Posterior cingulate gyrus (tissue), 11 donors: ENCODE results near the gene THAP5.
"Not testable (repeated sequence)": the region's sequence is repeated elsewhere in the genome, so short reads cannot be mapped to it uniquely, and the experiment has no call there.

Source experiments
- DNase-seq, 10 donors: peaks; one replicate each; pipeline versions ENCODE4 v3.0.0 to v3.0.0-alpha.2; 2020 to 2021; ENCODE audit warnings: mixed read lengths in 3 of 10
- intact Hi-C: fragments of 100-400 bp; cut with DNase I; formaldehyde crosslinking; loops from one replicate; pipeline ENCODE4 v1.15.1; 2023

The THAP5 gene

DNA sequence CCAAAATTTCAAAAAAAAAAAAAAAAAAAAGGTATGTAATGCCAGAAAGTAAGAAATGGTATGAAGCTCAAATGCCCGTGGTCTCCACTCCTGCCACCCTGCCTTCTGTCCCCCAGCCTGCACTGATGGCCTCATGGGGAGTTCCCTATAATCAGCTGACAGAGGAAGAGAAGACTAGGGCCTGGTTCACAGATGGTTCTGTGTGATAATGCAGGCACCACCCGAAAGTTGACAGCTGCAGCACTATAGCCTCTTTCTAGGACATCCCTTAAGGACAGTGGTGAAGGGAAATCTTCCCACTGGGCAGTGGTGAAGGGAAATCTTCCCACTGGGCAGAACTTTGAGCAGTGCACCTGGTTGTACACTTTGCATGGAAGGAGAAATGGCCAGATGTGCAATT lies 31.3 kb downstream of the THAP5 start:
- DNase-seq = not testable (repeated sequence)

DNA sequence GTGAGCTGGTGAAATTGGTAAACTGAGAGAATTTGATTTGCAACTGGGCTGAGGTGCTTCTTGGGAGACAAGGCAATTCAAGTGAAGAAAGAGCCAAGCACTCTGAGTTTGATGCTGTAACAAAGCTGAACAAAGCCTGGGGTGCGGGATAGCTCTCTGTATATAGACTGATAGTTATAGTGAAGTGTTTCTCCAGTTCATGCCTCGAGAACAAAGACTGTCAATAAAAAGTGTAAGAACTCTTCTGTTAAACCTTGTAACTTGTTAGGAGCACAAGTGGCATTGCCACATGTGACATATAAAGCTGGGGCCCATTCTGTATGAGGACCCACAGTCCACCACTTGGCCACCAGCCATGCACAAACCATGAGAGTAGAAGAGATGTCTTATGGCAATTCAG lies 32.3 kb downstream of the THAP5 start:
- DNase-seq = no peak
- intact Hi-C loops = no loop called here

More for the DNA sequence above, 31.3 kb downstream of the THAP5 start:
- intact Hi-C loops = not testable (repeated sequence)

DNA sequence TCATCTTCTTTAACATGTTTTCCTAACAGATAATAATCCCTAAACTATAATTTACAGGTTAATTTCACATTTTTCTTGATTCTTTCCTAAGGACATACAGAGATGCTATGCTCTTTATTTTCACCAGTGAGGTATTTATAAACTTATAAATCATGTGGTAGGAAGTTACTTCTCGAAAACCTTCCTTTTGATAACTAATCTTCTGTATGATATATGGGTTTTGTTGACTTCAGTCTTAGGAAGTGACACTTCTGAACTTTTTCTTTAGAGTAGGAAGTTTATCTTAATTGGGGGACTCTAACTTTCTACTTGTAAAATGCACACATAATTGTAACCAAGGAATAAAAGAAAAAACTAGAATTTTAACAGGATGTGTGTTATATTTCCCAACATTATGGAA lies 33.8 kb downstream of the THAP5 start:
- intact Hi-C loops = no loop called here

DNA sequence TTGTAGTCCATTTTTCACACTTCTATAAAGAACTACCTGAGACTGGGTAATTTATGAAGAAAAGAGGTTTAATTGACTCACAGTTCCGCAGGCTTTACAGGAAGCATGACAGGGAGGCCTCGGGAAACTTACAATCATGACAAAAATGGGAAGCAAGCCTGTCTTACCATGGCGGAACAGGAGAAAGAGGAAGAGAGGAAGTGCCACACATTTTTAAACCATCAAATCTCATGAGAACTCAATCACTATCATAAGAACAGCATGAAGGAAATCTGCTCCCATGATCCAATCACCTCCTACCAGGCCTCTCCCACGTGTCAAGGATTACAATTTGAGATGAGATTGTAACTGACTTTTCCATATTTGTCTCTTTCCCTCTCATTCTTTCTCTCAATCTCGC lies 34.2 kb downstream of the THAP5 start:
- DNase-seq = no peak
- intact Hi-C loops = no loop called here

More for the DNA sequence above, 33.8 kb downstream of the THAP5 start:
- DNase-seq = no peak

DNA sequence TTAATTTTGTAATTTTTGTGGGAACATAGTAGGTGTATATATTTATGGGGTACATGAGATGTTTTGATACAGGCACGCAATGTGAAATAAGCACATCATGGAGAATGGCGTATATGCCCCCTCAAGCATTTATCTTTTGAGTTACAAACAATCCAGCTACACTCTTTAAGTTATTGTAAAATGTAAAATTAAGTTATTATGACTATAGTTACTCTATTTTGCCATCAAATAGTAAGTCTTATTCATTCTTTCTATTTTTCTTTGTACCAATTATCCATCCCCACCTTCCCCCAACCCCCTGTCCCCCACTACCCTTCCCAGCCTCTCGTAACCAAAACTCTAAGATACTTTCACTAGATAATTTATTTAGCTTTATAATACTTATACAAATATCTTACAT lies 35.8 kb downstream of the THAP5 start:
- intact Hi-C loops = no loop called here
- DNase-seq = no peak

DNA sequence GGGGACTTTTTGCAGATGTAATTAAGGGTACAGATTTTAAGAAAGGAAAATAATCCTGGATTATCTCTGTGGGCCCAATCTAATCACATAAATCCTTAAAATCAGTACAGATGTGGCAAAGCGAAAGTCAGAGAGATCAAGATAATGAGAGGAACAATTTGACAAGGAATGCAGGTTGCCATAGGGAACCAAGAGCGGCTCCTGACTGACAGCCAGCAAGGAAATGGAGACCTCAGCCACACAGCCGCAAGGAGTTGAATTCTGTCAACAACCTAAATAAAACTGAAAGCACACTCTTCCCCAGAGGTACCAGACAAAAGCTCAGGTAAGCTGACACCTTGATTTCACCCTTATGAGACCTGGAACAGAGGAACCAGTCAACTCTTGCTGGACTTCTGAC lies 40.2 kb downstream of the THAP5 start:
- DNase-seq = no peak
- intact Hi-C loops = no loop called here

DNA sequence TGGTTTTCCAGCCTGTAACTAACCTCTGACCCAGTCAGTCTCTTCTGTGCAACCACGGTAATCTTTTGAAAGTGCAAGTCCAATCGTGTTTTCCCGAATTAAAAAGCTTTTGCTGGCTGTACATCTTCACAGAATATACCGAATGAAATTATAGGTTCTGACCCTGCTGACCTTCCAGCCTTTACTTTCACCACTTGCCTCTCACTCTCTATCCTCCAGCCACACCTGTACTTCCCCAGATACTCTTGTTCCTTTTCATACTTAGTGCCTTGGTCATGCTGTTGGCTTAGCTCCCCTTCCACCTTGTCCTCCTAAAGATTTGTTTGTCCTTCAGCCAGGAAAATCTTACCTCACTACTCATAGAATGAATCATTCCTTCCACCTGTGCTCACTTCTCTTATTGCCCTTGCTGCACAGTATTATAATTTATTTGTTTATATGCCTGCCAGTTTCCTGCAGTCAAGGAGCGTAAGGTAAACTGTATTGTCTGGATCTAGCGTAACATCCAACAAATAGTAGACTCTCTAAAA lies 41.3 kb downstream of the THAP5 start:
- DNase-seq = no peak
- intact Hi-C loops = no loop called here

DNA sequence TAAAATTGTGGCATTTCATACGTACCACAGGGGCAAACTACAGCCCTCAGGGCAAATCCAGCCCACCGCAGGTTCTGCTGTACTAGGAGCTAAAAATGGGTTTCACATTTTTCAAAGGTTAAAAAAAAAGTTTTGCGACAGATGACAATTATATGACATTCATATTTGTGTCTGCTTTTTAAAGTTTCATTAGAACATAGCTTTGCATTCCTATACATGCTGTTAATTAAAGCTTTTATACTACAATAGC lies 42.8 kb downstream of the THAP5 start:
- intact Hi-C loops = loop anchor here (1.0 kb wide), 1 partner anchor 43 kb away; the partner anchor contains the start of genes DNAJB9 and THAP5
- DNase-seq = no peak

DNA sequence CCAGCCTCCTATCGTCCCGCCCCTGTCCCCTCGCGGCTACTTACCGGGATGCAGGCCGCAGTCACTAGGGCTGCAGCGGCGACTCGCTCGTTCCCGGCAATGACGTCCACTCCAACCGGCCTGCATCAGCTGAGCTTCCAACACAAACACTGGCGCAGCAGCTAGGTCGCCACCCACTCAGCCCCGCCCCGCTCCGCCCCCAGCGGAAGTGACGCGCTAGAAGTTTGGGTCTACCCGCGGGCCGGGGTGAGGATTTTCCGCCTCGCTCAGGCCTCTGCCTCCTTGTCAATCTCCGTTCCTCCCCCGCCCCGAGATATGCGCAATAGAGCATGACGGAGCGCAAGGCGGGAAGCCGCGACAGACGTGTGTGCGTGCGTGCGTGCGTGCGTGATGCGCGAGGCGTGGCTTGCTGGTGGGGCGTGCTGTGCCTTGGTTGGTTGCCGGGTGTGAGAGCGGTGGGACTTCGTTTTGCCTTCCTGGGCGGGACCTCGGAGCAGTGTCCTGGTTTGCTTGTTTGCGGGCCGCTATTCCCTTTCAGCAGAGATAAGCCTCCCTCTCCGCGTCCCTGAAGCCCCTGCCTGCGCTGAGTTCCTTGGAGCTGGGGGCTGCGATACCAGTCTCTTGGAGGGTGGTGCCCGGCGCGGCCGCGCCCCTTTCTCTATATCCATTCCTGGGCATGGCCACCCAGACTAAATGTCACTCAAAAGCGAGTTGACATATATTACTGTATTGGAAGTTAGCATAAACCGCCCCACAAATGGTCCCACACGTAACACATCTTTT lies 43.3 kb downstream of the THAP5 start, which contains the start of gene PNPLA8:
PNPLA8 (minus strand) TSS at position 151 of the 783 bp plus-strand sequence. CDS start 10,644 bp downstream, outside the sequence.
- DNase-seq = peak; percentile 100
- intact Hi-C loops = loop anchor here (1.0 kb wide), 1 partner anchor 43 kb away; the partner anchor contains the start of genes DNAJB9 and THAP5

DNA sequence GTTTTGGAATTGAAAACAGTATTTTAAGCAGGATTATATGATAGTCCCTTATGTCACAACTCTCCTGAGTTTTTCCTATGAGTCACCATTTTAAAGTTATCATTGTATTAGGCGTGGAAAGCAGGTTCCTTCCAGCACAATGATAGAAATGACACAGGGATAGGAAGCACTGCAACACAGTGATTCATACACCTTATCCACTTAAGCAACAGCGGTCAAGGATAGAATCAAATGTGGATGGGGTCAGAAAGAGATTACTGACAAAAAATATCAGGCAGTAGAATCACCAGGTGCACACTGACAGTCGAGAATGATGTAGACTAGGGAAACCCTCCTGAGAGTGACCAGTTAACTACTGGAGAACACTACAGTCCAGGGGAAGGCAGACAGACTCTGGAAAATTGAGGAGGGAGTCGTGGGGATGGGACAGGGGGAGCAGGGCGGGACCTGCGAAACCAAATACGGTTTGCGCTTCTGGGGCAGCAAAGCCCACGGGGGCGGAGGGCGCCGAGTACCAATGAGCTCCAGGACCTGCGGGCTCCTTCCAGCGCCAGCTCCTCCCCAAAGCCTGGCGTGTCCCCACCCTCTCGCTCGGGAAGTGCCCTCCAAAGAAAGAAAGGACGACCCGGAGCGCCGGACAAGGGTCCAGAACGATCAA lies 44.0 kb downstream of the THAP5 start:
- intact Hi-C loops = no loop called here
- no peak for DNase-seq

DNA sequence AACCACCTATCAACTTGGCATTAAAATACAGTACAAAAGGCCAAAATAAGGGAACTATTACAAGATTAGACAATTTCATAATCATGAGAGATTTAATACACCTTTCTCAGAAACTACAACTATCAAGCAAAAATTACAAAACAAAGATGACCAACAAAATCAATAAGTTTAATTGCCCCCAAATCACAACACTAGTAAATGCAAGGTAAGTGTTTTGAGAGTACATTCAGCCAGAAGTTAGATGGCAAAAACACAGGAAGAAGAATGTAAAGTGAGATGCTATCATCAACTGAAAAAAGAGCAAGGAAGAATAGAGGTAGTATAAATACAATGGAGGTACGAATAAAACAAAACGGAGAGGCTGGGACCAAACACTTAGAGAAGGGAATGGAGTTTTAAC lies 46.7 kb downstream of the THAP5 start:
- no peak for DNase-seq
- intact Hi-C loops = no loop called here

DNA sequence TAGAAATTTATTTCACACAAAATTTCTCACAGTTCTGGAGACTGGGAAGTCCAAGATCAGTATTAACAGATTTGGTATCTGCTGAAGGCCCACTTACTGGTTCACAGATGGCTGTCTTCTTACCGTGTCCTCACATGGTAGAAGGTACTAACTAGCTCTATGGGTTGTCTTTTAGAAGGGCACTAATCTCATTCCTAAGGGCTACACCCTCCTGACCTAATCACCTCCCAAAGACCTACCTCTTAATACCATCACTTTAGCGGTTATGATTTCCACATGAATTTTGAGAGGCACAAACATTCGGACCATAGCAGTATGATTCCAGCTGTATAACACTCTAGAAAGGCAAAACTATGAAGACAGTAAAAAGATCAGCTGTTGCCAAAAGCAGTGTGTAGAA lies 51.6 kb downstream of the THAP5 start:
- intact Hi-C loops = no loop called here
- DNase-seq = no peak

DNA sequence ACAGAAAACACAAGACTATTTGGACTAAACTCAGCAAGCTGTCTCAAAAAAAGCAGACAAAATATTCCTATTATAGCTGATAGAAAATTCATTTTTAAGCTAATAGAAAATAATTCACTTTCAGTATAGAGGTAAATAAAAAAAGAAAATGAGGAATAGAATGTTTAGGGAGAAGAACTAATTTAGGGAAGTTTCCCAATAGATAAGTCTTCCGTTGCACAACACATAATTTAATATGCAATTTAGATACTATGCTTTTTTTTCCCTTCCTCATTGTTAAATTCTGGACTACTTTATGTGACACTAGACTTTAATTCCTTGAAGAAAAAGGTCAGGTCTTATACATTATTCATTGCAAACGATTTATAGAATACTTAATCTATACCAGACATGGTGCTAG lies 53.9 kb downstream of the THAP5 start:
- intact Hi-C loops = no loop called here
- no peak for DNase-seq

DNA sequence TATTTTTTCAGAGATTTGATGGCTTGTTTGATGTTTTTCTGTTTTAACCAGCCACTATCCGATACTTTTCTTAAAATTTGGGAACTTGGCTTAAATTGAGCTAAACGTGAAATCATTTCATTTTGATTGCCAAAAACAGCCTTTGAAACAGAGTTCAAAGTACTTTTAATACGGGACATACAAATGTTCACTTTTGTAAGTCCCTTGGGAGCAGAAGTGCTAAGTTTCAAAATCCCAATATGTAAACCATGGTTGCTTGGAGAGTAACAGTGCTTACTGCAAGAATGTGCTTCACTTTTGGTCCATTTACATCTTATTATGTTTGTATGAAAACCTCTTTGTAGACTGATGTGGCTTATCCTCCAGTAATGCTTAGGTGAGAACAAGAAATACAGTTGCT lies 54.5 kb downstream of the THAP5 start:
- intact Hi-C loops = no loop called here
- DNase-seq = no peak
